ENCODE results near the gene ANXA7. TPM values are rescaled to one million over a fixed set of nuclear protein-coding genes. Genes with fewer than 3 reads are reported as not detected.

ANXA7 gene
- polyA plus RNA-seq, 2 of the 4 experiments (the other 2 are of a cell fraction), result 96.2 to 150 TPM

- TF ChIP-seq RNF2 (IDR thresholded peaks at IDR 0.05; ENCODE audit: borderline replicate concordance, low read depth) (no peak), KDM1A (IDR thresholded peaks at IDR 0.05; ENCODE audit: low read depth) (no peak), BHLHE40 (IDR thresholded peaks at IDR 0.05; ENCODE audit: low read depth, low read length) (no peak), CHD2 (IDR thresholded peaks at IDR 0.05; ENCODE audit: low read length, partially characterized antibody) (no peak)
- TF ChIP-seq, protein P1, sequence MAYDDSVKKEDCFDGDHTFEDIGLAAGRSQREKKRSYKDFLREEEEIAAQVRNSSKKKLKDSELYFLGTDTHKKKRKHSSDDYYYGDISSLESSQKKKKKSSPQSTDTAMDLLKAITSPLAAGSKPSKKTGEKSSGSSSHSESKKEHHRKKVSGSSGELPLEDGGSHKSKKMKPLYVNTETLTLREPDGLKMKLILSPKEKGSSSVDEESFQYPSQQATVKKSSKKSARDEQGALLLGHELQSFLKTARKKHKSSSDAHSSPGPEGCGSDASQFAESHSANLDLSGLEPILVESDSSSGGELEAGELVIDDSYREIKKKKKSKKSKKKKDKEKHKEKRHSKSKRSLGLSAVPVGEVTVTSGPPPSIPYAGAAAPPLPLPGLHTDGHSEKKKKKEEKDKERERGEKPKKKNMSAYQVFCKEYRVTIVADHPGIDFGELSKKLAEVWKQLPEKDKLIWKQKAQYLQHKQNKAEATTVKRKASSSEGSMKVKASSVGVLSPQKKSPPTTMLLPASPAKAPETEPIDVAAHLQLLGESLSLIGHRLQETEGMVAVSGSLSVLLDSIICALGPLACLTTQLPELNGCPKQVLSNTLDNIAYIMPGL (CRISPR knock-in tag; IDR thresholded peaks at IDR 0.05; ENCODE audit: borderline replicate concordance), result no peak
Measured at GRCh38 chr10:73379064-73379748, 34.7 kb downstream of the ANXA7 start (continued).

GRCh38 chr10:73376679-73377078, 37.2 kb downstream of the ANXA7 start:
- FAIRE-seq, result no peak
- WGBS (ENCODE audit: missing lambda C conversion rate), result 81% methylated on average over 3 of the region's 3 CpGs
- POLR2A ChIA-PET, result no interaction called here
- H3K4me2 ChIP-seq, result no peak overlapping the region
- no peak for DNase-seq (ENCODE audit: low read depth in 1 of 2, low spot score in 1 of 2)
- CTCF ChIA-PET, result no interaction called here
- no peaks in the 10 kb centered on the region for H3K4me1 ChIP-seq
- no peaks in the 10 kb centered on the region for H3K9me3 ChIP-seq
- H3K4me3 ChIP-seq, result no peak overlapping the region
- no peak for ATAC-seq
- no peak for TF ChIP-seq EHMT2 (IDR thresholded peaks at IDR 0.05; ENCODE audit: low read depth)
- no peak for TF ChIP-seq JUNB (IDR thresholded peaks at IDR 0.05)
- no peak for TF ChIP-seq HOXB5 (CRISPR knock-in tag; IDR thresholded peaks at IDR 0.05)
- TF ChIP-seq NR3C1 (IDR thresholded peaks at IDR 0.05), result no peak
- no peak for TF ChIP-seq MYC (IDR thresholded peaks at IDR 0.05; ENCODE audit: borderline replicate concordance, low read length)
- TF ChIP-seq ESRRA (IDR thresholded peaks at IDR 0.05; ENCODE audit: borderline replicate concordance, low read length), result no peak
- TF ChIP-seq, protein P2, sequence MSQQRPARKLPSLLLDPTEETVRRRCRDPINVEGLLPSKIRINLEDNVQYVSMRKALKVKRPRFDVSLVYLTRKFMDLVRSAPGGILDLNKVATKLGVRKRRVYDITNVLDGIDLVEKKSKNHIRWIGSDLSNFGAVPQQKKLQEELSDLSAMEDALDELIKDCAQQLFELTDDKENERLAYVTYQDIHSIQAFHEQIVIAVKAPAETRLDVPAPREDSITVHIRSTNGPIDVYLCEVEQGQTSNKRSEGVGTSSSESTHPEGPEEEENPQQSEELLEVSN (IDR thresholded peaks at IDR 0.05; ENCODE audit: borderline replicate concordance, low read depth), result no peak
- H3K27ac ChIP-seq, result no peak overlapping the region

DNA sequence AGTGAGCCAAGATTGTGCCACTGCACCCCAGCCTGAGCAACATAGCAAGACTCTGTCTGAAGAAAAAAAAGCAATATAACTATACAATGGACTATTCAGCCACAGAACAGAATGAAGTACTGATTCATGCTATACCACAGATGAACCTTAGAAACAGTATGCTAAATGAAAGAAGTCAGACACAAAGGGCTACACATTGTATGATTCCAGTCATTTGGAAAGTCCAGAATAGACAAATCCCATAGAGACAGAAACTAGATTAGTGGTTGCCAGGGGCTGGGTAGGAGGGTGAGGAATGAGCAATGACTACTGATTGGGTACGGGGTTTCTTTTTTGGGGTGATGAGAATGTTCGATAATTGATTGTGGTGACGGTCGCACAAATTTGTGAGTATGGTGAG, 45.6 kb downstream of the ANXA7 start:
- Histone ChIP-seq H3K4me2 (no peak overlapping the region), H3K4me3 (no peak overlapping the region), H3K27ac (no peak overlapping the region), H3K4me1 (no peaks in the 10 kb centered on the region), H3K9me3 (no peaks in the 10 kb centered on the region)
- ATAC-seq, result no peak
- DNase-seq (ENCODE audit: low read depth in 1 of 2, low spot score in 1 of 2), result no peak
- 98% methylated on average over 4 of the region's 4 CpGs for WGBS (ENCODE audit: missing lambda C conversion rate)
- ChIA-PET CTCF (interaction anchor here (1.3 kb wide), 1 partner anchor 12 kb away, joined by 3 read pairs; no protein-coding TSS in a partner anchor), POLR2A (no interaction called here)
- no peak for TF ChIP-seq CHD4 (IDR thresholded peaks at IDR 0.05; ENCODE audit: borderline replicate concordance)
- TF ChIP-seq, protein P3, sequence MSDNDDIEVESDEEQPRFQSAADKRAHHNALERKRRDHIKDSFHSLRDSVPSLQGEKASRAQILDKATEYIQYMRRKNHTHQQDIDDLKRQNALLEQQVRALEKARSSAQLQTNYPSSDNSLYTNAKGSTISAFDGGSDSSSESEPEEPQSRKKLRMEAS (IDR thresholded peaks at IDR 0.05), result no peak
- no peak for TF ChIP-seq CTCF (IDR thresholded peaks at IDR 0.05)
- TF ChIP-seq EP300 (IDR thresholded peaks at IDR 0.05), result no peak
- no peak for TF ChIP-seq SMC3 (IDR thresholded peaks at IDR 0.05)
- TF ChIP-seq GATA3 (IDR thresholded peaks at IDR 0.05; ENCODE audit: borderline replicate concordance), result no peak
- TF ChIP-seq, protein P4, sequence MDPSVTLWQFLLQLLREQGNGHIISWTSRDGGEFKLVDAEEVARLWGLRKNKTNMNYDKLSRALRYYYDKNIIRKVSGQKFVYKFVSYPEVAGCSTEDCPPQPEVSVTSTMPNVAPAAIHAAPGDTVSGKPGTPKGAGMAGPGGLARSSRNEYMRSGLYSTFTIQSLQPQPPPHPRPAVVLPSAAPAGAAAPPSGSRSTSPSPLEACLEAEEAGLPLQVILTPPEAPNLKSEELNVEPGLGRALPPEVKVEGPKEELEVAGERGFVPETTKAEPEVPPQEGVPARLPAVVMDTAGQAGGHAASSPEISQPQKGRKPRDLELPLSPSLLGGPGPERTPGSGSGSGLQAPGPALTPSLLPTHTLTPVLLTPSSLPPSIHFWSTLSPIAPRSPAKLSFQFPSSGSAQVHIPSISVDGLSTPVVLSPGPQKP (IDR thresholded peaks at IDR 0.05; ENCODE audit: low read depth, low read length), result no peak
- no peak for TF ChIP-seq RARB (CRISPR knock-in tag; IDR thresholded peaks at IDR 0.05)
- no peak for TF ChIP-seq JUN (IDR thresholded peaks at IDR 0.05)
- TF ChIP-seq NR3C1 (IDR thresholded peaks at IDR 0.05), result no peak
- TF ChIP-seq PHF8 (IDR thresholded peaks at IDR 0.05; ENCODE audit: borderline replicate concordance, low read depth), result no peak
- no peak for TF ChIP-seq PBX3 (IDR thresholded peaks at IDR 0.05)
- TF ChIP-seq SREBF2 (IDR thresholded peaks at IDR 0.05), result no peak
- TF ChIP-seq, protein P5, sequence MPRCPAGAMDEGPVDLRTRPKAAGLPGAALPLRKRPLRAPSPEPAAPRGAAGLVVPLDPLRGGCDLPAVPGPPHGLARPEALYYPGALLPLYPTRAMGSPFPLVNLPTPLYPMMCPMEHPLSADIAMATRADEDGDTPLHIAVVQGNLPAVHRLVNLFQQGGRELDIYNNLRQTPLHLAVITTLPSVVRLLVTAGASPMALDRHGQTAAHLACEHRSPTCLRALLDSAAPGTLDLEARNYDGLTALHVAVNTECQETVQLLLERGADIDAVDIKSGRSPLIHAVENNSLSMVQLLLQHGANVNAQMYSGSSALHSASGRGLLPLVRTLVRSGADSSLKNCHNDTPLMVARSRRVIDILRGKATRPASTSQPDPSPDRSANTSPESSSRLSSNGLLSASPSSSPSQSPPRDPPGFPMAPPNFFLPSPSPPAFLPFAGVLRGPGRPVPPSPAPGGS (IDR thresholded peaks at IDR 0.05), result no peak
- no peak for TF ChIP-seq POLR2AphosphoS2 (conservative IDR thresholded peaks at IDR 0.05; ENCODE audit: low read length)
- TF ChIP-seq FOSB (CRISPR knock-in tag; IDR thresholded peaks at IDR 0.05), result no peak
- TF ChIP-seq EHMT2 (IDR thresholded peaks at IDR 0.05; ENCODE audit: low read depth), result no peak
- no peak for TF ChIP-seq EHF (CRISPR knock-in tag; IDR thresholded peaks at IDR 0.05)
- FAIRE-seq, result no peak

Data from A549 (cell line).